Motor neuron (in vitro differentiated cells): ENCODE results near the gene ACVRL1. TPM values are rescaled to one million over a fixed set of nuclear protein-coding genes. Genes with fewer than 3 reads are reported as not detected.

Experiments
- ATAC-seq, 8 experiments: fragments of 200-7000 bp; cut with Tn5 transposase; replicated peaks in 6 of 8; 2 replicates each; pipeline ENCODE4 v1.8.0; 2021; ENCODE audit warnings: mild to moderate bottlenecking in 8 of 8, moderate library complexity in 8 of 8
- H3K27ac ChIP-seq, 2 donors: fragments of 250-450 bp; sonication (Bioruptor Pico); 2 replicates each; pipeline ENCODE4 v1.9.0; 2021; ENCODE audit warnings: antibody characterized with exemption in 2 of 2, mild to moderate bottlenecking in 2 of 2, moderate library complexity in 1 of 2
- H3K4me1 ChIP-seq, 2 donors: fragments of 250-450 bp; sonication (Bioruptor Pico); replicated peaks in 1 of 2; 2 replicates each; pipeline ENCODE4 v1.6.1; 2021; ENCODE audit warnings: antibody characterized with exemption in 2 of 2, mild to moderate bottlenecking in 2 of 2, moderate library complexity in 1 of 2
- H3K4me3 ChIP-seq, 5 donors: fragments of 250-450 bp; sonication (Bioruptor Pico); 2 replicates each; pipeline ENCODE4 v1.9.0; 2021; ENCODE audit warnings: antibody characterized with exemption in 5 of 5, mild to moderate bottlenecking in 5 of 5, moderate library complexity in 4 of 5
- WGBS, 10 experiments: fragments of 450-650 bp; shearing (Covaris generic); methylation state at CpG; one replicate each; pipeline ENCODE4 v1.0.0; 2022; 5-methylcytosine and 5-hydroxymethylcytosine counted together
- in situ Hi-C, 9 experiments: fragments of 400-800 bp; cut with MboI; loops; one replicate each; pipeline ENCODE4 v1.15.0; 2021; ENCODE audit warnings: low sequenced_read_pairs in 9 of 9, low pct_unique_long_range_greater_than_20kb in 2 of 9; ENCODE audit not compliant: unreplicated experiment in 9 of 9
- total RNA-seq, 8 experiments: library from RNA; unstranded; fragments of 300-600 nt; gene quantifications; 2 replicates each; pipeline versions ENCODE4 v1.2.3 to v1.2.4, GENCODE V29; 2022

Gene ACVRL1
- total RNA-seq: 10 to 100 TPM in 1 of 8 experiments, under 1 TPM in 7; 0.05 to 10.6 (median 0.58) TPM

DNA sequence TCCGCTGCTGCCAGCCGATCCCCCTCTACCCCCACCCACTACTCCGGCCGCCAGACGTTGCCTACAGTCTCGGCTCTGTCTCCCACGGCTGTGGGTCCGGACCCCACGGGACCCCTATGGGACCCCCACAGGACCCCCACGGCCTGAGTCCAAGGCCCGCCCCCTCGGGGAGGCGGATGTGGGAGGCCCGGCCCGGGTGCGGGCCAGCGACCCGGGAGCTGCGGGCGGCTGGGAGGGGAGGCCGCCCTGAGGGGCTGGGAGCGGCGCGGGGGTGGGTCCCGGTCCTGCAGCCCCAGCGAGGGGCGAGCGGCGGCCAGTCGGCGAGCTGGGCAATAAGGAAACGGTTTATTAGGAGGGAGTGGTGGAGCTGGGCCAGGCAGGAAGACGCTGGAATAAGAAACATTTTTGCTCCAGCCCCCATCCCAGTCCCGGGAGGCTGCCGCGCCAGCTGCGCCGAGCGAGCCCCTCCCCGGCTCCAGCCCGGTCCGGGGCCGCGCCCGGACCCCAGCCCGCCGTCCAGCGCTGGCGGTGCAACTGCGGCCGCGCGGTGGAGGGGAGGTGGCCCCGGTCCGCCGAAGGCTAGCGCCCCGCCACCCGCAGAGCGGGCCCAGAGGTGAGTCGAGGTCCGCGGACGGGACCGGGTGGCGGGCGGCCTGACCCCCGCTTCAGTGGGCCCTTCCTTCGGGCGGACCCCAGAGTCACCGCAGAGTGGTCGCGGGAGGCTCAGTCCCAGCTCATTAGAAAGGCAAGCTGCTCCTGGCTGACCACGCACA, at the start of gene ACVRL1:
TSS of gene ACVRL1 (plus strand) at position 422 of the 773 bp plus-strand sequence. CDS start 4,971 bp downstream, outside the sequence.
- ATAC-seq: peak in 7 of 8 experiments; percentile 5 to 42 (median 31)
- 0 to 34% (median 11%) methylated on average over 2 to 13 of the region's 74 CpGs; no CpG with 5 or more reads in 6 of the 10 experiments for WGBS, 10 experiments
- no peak within 1 kb of the TSS for H3K27ac ChIP-seq
- peaks cover 20 to 36% of the 10 kb centered on the region in 2 donors for H3K4me1 ChIP-seq
- in situ Hi-C loops: no loop called here
- H3K4me3 ChIP-seq: peak within 1 kb of the TSS in 2 of 5 donors; percentile 14 to 20

GRCh38 chr12:51860986-51861385, 46.3 kb upstream of the ACVRL1 start:
- in situ Hi-C loops: no loop called here
- Histone ChIP-seq H3K4me1 (peaks cover 26 to 28% of the 10 kb centered on the region in 2 donors), H3K4me3 (no peak overlapping the region), H3K27ac (no peak overlapping the region)
- ATAC-seq: no peak
- WGBS, 10 experiments: 50 to 94% (median 50%) methylated on average over 1 to 2 of the region's 3 CpGs; no CpG with 5 or more reads in 7 of the 10 experiments

GRCh38 chr12:51862947-51863346, 44.4 kb upstream of the ACVRL1 start:
- no peak overlapping the region for H3K4me3 ChIP-seq
- 21 to 100% (median 55%) methylated on average over 1 to 3 of the region's 4 CpGs; no CpG with 5 or more reads in 2 of the 10 experiments for WGBS, 10 experiments
- peaks cover 26 to 29% of the 10 kb centered on the region in 2 donors for H3K4me1 ChIP-seq
- no peak for ATAC-seq
- H3K27ac ChIP-seq: peak overlapping the region; percentile 66 to 67
- in situ Hi-C loops: no loop called here

DNA sequence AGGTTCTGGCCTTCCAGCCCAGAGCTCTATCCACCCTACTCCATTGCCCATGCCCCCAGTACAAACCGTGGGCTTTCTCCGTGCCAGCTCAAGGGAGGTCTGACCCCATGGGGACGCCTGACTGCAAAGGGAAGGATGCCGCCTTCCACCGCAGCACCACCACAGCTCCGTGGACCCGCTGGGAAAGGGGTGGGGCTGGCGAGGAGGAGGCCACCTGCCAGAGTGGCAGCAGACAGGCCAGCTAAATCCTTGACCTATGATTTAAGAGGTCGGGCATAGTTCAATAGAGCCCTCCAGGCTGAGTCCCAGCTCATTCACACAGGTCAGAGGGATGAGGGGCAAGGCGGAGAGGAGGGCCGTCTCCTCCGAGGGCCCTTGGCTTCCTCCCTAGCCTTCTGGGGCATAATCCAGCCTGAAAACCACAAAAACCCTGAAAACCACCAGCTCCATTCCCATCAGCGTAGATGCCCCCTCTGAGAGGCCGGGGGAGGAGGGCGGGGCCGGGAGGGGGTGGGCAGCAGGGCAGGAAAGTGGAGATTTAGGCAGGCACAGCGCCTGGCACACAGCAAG, 43.9 kb upstream of the ACVRL1 start:
- peak overlapping the region; percentile 66 to 67 for H3K27ac ChIP-seq
- H3K4me1 ChIP-seq: peaks cover 29 to 34% of the 10 kb centered on the region in 2 donors
- ATAC-seq: no peak
- in situ Hi-C loops: no loop called here
- 0 to 80% (median 30%) methylated on average over 1 to 7 of the region's 17 CpGs; no CpG with 5 or more reads in 4 of the 10 experiments for WGBS, 10 experiments
- H3K4me3 ChIP-seq: peak overlapping the region; percentile 21 to 33 (median 25)

DNA sequence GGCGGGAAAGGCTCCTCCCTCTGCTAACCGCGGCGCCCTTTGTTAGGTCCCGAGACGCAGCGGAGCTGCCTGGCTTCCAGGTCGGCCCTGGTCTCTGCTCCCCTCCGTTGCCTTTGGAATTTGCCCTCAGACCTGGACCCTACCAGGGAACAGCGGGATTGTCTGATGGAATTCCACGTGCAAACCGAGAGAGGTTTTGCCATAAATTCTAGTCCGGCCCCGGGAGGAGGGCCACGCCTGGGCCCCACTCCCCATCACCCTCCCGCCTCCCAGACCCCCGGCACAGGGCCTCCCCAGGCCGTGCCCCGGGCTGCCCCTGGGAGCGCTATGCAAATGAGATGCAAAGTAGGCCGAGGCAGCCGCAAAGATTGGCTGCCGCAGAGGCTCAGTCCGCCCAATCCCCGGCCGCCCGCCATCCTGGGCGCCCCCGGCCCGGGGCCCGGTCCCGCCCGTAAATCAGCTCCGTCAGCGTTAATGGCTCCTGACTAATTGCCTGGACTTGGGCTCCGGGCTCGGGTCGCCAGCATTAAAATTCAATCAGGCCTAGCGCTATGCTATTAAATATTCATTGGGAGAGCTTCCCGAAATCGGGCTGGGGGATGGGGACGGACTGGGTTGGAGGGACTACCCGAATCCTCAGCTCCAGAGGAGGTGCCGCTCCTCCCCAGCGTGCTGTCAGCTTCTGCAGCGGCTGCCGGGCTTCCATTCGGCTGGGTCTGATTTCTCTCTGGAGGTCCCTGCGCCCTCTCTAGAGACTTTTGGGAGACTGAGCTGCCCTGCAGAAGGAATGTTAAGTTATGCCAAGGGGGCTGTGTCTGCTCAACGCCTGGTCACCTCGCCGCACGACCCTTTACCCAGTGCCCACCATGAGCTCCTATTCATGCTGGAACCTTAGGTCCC, 43.1 kb upstream of the ACVRL1 start:
- Histone ChIP-seq H3K27ac (peak overlapping the region; percentile 66 to 67), H3K4me3 (peak overlapping the region; percentile 21 to 33 (median 25)), H3K4me1 (peaks cover 37 to 39% of the 10 kb centered on the region in 2 donors)
- ATAC-seq: peak; percentile 76 to 88 (median 82)
- WGBS, 10 experiments: 0 to 100% (median 10%) methylated on average over 2 to 10 of the region's 53 CpGs; no CpG with 5 or more reads in 4 of the 10 experiments
- in situ Hi-C loops: no loop called here

DNA sequence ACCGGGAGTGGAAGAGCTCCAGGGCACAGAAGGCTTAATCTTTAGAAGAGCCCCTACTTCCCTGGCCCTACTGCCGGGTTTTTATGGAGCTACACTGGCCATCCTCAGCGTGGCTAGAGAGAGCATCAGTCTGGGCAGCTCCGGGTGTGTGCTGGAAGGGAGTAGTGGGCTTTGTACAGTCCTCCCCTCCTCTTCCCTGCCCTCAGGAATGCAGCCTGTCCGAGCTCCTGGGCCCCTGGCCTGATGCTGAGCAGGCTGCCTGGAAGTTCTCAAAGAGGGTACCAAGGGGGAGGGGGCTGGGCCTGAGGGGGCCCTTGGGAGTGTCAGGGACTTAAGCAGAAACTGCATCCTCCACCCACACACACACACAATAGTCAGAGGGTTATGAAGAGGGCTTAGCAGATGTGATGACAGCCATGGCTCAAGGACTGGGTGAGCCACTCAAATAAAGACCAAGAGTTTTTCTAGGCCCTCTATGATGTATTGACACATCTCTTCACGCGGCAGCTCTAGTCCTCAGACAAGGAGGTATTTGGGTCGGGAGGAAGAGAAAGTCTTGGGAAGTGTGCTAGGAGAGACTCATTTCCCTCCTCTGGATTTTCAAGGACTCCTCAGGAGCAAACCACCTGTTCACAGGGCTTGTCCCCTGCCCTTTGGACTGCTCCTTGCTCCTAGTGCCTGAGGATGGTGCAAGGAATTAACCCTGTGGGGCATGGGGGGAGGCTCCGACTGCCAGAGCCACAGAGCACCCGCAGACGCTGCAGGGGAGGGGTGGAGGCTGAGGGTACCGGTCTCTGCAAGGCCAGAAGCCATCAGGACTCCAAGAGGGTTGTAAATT, 42.3 kb upstream of the ACVRL1 start:
- Histone ChIP-seq H3K27ac (peak overlapping the region; percentile 34 to 66), H3K4me3 (peak overlapping the region in 3 of 5 donors; percentile 25 to 33 (median 28)), H3K4me1 (peaks cover 46 to 48% of the 10 kb centered on the region in 2 donors)
- WGBS, 10 experiments: 0 to 93% (median 60%) methylated on average over 1 to 6 of the region's 12 CpGs; no CpG with 5 or more reads in 3 of the 10 experiments
- ATAC-seq: peak in 7 of 8 experiments; percentile 2 to 23 (median 11)
- in situ Hi-C loops: no loop called here

- in situ Hi-C loops: no loop called here
- H3K27ac ChIP-seq: no peak overlapping the region
- H3K4me1 ChIP-seq: peaks cover 53 to 55% of the 10 kb centered on the region in 2 donors
- H3K4me3 ChIP-seq: no peak overlapping the region
- WGBS, 10 experiments: 91% methylated on average over 5 of the region's 7 CpGs; no CpG with 5 or more reads in 9 of the 10 experiments
- no peak for ATAC-seq
Observed at GRCh38 chr12:51865757-51866270, 41.5 kb upstream of the ACVRL1 start.

DNA sequence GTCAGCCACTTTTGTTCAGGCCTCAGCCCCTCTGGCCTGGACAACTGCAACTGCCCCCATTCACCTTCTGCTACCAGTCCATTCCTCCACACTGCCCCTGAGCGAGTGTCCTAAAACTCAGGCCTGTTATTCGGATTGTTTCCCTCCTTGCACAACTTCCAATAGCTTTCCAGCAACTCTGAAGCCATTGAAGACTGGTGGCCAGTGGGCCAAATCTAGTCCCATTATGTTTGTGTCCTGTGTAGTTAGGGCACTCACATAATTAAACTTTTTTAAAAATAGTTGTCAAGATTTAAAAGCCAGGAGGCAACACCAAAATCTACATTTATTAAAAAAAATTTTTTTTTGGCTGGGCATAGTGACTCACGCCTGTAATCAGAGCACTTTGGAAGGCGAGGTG, 41.0 kb upstream of the ACVRL1 start:
- WGBS, 10 experiments: 63 to 100% (median 93%) methylated on average over 1 to 4 of the region's 4 CpGs
- Histone ChIP-seq H3K4me1 (peaks cover 58 to 61% of the 10 kb centered on the region in 2 donors), H3K4me3 (no peak overlapping the region), H3K27ac (no peak overlapping the region)
- ATAC-seq: no peak
- in situ Hi-C loops: no loop called here

DNA sequence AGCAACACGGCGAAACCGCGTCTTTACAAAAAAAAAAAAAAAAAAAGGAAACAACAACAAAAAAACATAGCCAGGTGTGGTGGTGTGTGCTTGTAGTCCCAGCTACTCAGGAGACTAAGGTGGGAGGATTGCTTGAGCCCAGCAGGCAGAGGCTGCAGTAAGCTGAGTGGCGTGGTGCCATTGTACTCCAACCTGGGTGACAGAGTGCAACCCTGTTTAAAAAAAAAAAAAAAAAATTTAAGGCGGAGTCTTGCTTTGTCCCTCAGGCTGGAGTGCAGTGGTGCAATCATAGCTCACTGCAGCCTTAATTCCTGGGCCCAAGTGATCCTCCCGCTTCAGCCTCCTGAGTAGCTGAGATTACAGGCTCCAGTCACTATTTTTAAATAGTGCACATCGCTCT, 40.5 kb upstream of the ACVRL1 start:
- Histone ChIP-seq H3K4me1 (peaks cover 63 to 65% of the 10 kb centered on the region in 2 donors), H3K4me3 (no peak overlapping the region), H3K27ac (no peak overlapping the region)
- ATAC-seq: no peak
- 76 to 100% (median 89%) methylated on average over 2 to 8 of the region's 8 CpGs for WGBS, 10 experiments
- in situ Hi-C loops: no loop called here

DNA sequence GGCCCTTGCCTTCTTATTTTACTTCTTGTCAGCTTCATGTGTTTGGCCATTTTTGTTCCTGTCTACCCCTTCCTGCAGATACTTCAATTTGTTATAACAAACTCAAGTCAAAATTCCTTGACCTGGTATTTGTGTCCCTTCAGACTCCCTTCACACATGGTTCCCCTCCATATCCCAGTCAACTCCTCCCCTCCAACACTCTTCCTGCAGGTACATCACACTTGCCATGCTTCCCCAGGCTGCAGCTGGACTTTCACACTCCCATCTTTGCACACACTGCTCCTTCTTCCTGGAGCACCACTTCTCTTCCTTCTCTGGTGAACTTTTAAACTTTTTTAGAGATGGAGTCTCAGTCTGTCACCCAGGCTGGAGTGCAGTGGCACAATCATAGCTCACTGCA, 39.9 kb upstream of the ACVRL1 start:
- peaks cover 69 to 71% of the 10 kb centered on the region in 2 donors for H3K4me1 ChIP-seq
- no peak for ATAC-seq

DNA sequence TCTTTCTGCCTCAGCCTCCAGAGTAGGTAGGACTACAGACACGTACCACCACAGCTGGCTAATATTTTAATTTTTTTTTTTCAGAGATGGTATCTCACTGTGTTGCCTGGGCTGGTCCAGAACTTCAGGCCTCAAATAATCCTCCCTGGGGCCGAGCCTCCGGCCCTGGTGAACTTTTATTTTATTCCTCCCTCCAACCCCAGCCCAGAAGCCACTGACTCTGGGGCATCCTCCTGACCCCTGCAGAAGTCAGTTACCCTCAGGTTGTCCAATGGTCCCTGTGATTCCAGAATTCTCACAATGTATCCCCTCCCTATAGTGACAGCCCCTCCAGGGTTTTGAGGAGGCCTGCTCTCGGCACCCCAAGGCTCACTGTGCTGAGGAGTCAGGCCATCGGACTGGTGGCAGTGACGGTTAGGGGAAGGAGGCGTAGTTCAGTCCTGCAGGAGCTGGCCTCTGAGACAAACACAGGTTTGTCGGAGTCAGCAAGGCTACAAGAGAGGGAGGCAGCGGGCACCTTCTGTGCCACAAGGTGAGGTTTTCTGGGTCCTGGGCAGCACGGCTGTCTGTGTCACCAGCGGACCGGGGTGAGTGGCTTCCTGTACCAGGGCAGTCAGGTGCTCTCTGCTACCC, 39.4 kb upstream of the ACVRL1 start:
- in situ Hi-C loops: no loop called here
- Histone ChIP-seq H3K4me3 (no peak overlapping the region), H3K27ac (no peak overlapping the region), H3K4me1 (peaks cover 69 to 72% of the 10 kb centered on the region in 2 donors)
- WGBS, 10 experiments: 80 to 100% (median 100%) methylated on average over 1 to 9 of the region's 12 CpGs; no CpG with 5 or more reads in 3 of the 10 experiments
- no peak for ATAC-seq

More for the DNA sequence above, 39.9 kb upstream of the ACVRL1 start:
- Histone ChIP-seq H3K4me3 (no peak overlapping the region), H3K27ac (no peak overlapping the region)
- in situ Hi-C loops: no loop called here
